HEK293 (cell line): Measurements from ENCODE around the gene PRKCE.

Source experiments
- CTCF ChIP-seq: fragments of 450-650 bp; formaldehyde crosslinking; IDR thresholded peaks from 2 replicates; pipeline ENCODE4 v1.5.1; 2016; ENCODE audit warnings: missing biosample characterization, missing genetic modification characterization
- RBAK ChIP-seq: fragments of 450-650 bp; formaldehyde crosslinking; IDR thresholded peaks from 2 replicates; pipeline ENCODE4 v1.5.1; 2016; ENCODE audit warnings: missing biosample characterization, missing genetic modification characterization
- ZBTB21 ChIP-seq: fragments of 450-650 bp; formaldehyde crosslinking; IDR thresholded peaks from 2 replicates; pipeline ENCODE4 v1.5.1; 2017; ENCODE audit warnings: missing biosample characterization, missing genetic modification characterization
- ZFP69B ChIP-seq: fragments of 450-650 bp; formaldehyde crosslinking; IDR thresholded peaks from 2 replicates; pipeline ENCODE4 v1.5.1; 2016; ENCODE audit warnings: missing biosample characterization, missing genetic modification characterization
- ZNF114 ChIP-seq: fragments of 450-650 bp; formaldehyde crosslinking; IDR thresholded peaks from 2 replicates; pipeline ENCODE4 v1.5.0; 2017; ENCODE audit warnings: missing biosample characterization, missing genetic modification characterization
- ZNF121 ChIP-seq: fragments of 450-650 bp; formaldehyde crosslinking; IDR thresholded peaks from 2 replicates; pipeline ENCODE4 v1.5.1; 2016; ENCODE audit warnings: missing biosample characterization, missing genetic modification characterization
- ZNF311 ChIP-seq: fragments of 450-650 bp; formaldehyde crosslinking; IDR thresholded peaks from 2 replicates; pipeline ENCODE4 v1.5.1; 2017; ENCODE audit warnings: missing biosample characterization, missing genetic modification characterization, borderline replicate concordance
- ZNF580 ChIP-seq: fragments of 450-650 bp; formaldehyde crosslinking; IDR thresholded peaks from 2 replicates; pipeline ENCODE4 v1.5.1; 2016; ENCODE audit warnings: missing biosample characterization, missing genetic modification characterization

GRCh38 chr2:46009315-46009714 lies 357.8 kb downstream of the PRKCE start:
- TF ChIP-seq CTCF (tag by site-specific recombination) (no peak), ZNF311 (tag by site-specific recombination) (no peak), ZFP69B (tag by site-specific recombination) (no peak), ZNF121 (tag by site-specific recombination) (no peak), ZNF114 (tag by site-specific recombination) (no peak), ZNF580 (no peak), RBAK (tag by site-specific recombination) (no peak), ZBTB21 (tag by site-specific recombination) (no peak)
